SK-N-SH (cell line): ENCODE measurements around the gene IGF2BP3.

Source experiments
- EP300 ChIP-seq, 2 experiments: IDR thresholded peaks; 2 replicates each; pipeline versions ENCODE4 v1.4.0 to v1.6.1; 2012; ENCODE audit warnings: borderline replicate concordance in 1 of 2, low read depth in 1 of 2, low read length in 1 of 2
- EZH2phosphoT487 ChIP-seq: fragments of 200-600 bp; sonication (generic); IDR thresholded peaks from 2 replicates; pipeline ENCODE4 v1.6.1; 2017; ENCODE audit warnings: low read depth, mixed run types, mild to moderate bottlenecking, antibody characterized with exemption, moderate library complexity, borderline replicate concordance
- FOXM1 ChIP-seq: IDR thresholded peaks from 2 replicates; pipeline ENCODE4 v1.4.0; 2012; ENCODE audit warnings: low read depth, mild to moderate bottlenecking
- MAX ChIP-seq: IDR thresholded peaks from 2 replicates; pipeline ENCODE4 v1.4.0; 2012; ENCODE audit warnings: low read depth
- MXI1 ChIP-seq: IDR thresholded peaks from 2 replicates; pipeline ENCODE4 v1.6.1; 2012; ENCODE audit warnings: mild to moderate bottlenecking, low read depth, low read length, improper control_type of control experiment
- POLR2AphosphoS5 ChIP-seq: IDR thresholded peaks from 2 replicates; pipeline ENCODE4 v1.6.1; 2012; ENCODE audit warnings: low read depth, low read length
- TF ChIP-seq, protein P1 (sequence below): IDR thresholded peaks from 2 replicates; pipeline ENCODE4; 2012
- TF ChIP-seq, protein P2 (sequence below): fragments of 200-600 bp; sonication (generic); IDR thresholded peaks from 2 replicates; pipeline ENCODE4 v1.6.1; 2017; ENCODE audit warnings: antibody characterized with exemption, mild to moderate bottlenecking, moderate library complexity
- TF ChIP-seq, protein P3 (sequence below): IDR thresholded peaks from 2 replicates; pipeline ENCODE4 v1.4.0; 2012; ENCODE audit warnings: low read depth, borderline replicate concordance

GRCh38 chr7:23371654-23372053, 98.6 kb downstream of the IGF2BP3 start:
- TF ChIP-seq, protein P1, sequence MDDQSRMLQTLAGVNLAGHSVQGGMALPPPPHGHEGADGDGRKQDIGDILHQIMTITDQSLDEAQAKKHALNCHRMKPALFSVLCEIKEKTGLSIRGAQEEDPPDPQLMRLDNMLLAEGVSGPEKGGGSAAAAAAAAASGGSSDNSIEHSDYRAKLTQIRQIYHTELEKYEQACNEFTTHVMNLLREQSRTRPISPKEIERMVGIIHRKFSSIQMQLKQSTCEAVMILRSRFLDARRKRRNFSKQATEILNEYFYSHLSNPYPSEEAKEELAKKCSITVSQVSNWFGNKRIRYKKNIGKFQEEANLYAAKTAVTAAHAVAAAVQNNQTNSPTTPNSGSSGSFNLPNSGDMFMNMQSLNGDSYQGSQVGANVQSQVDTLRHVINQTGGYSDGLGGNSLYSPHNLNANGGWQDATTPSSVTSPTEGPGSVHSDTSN, result no peak
- TF ChIP-seq, protein P2, sequence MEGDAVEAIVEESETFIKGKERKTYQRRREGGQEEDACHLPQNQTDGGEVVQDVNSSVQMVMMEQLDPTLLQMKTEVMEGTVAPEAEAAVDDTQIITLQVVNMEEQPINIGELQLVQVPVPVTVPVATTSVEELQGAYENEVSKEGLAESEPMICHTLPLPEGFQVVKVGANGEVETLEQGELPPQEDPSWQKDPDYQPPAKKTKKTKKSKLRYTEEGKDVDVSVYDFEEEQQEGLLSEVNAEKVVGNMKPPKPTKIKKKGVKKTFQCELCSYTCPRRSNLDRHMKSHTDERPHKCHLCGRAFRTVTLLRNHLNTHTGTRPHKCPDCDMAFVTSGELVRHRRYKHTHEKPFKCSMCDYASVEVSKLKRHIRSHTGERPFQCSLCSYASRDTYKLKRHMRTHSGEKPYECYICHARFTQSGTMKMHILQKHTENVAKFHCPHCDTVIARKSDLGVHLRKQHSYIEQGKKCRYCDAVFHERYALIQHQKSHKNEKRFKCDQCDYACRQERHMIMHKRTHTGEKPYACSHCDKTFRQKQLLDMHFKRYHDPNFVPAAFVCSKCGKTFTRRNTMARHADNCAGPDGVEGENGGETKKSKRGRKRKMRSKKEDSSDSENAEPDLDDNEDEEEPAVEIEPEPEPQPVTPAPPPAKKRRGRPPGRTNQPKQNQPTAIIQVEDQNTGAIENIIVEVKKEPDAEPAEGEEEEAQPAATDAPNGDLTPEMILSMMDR, result no peak
- TF ChIP-seq EZH2phosphoT487 (no peak), MAX (no peak), MXI1 (no peak), POLR2AphosphoS5 (no peak), EP300 (IDR thresholded peaks at IDR 0.05; ENCODE audit: borderline replicate concordance in 1 of 2, low read depth in 1 of 2, low read length in 1 of 2) (no peak), FOXM1 (no peak)
- TF ChIP-seq, protein P3, sequence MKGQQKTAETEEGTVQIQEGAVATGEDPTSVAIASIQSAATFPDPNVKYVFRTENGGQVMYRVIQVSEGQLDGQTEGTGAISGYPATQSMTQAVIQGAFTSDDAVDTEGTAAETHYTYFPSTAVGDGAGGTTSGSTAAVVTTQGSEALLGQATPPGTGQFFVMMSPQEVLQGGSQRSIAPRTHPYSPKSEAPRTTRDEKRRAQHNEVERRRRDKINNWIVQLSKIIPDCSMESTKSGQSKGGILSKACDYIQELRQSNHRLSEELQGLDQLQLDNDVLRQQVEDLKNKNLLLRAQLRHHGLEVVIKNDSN, result no peak
